Neural cell (in vitro differentiated cells): ENCODE data around the gene HDAC4. TPM values are rescaled to one million over a fixed set of nuclear protein-coding genes. Genes with fewer than 3 reads are reported as not detected.

Experiments
- H2AFZ ChIP-seq: fragments of 200-600, 300-800 bp; sonication (generic), shearing (Covaris generic); 2 replicates; pipeline ENCODE4 v1.6.0; 2014; ENCODE audit warnings: low read depth, mild to moderate bottlenecking, antibody characterized with exemption, low read length, moderate library complexity
- H3F3A ChIP-seq: fragments of 200-600 bp; shearing (Covaris generic); 2 replicates; pipeline ENCODE4 v1.6.1; 2016; ENCODE audit warnings: mild to moderate bottlenecking, moderate library complexity, mixed read lengths, antibody characterized with exemption, low read length; ENCODE audit not compliant: insufficient read depth, poor library complexity, severe bottlenecking
- H3K27ac ChIP-seq: fragments of 200-600, 300-800 bp; sonication (generic), shearing (Covaris generic); 2 replicates; pipeline ENCODE4 v1.5.1; 2014; ENCODE audit warnings: mild to moderate bottlenecking, low read length, moderate library complexity
- H3K27me3 ChIP-seq: fragments of 300-800, 200-600 bp; sonication (generic), shearing (Covaris generic); 2 replicates; pipeline ENCODE4 v1.6.0; 2014; ENCODE audit warnings: mild to moderate bottlenecking, low read depth, low read length, moderate library complexity; ENCODE audit not compliant: insufficient read depth
- H3K36me3 ChIP-seq: fragments of 300-800, 200-600 bp; sonication (generic), shearing (Covaris generic); 2 replicates; pipeline ENCODE4 v1.5.1; 2014; ENCODE audit warnings: mild to moderate bottlenecking, antibody characterized with exemption, low read length, moderate library complexity; ENCODE audit not compliant: insufficient read depth
- H3K4me2 ChIP-seq: fragments of 300-800, 200-600 bp; sonication (generic), shearing (Covaris generic); 2 replicates; pipeline ENCODE4 v1.6.0; 2014; ENCODE audit warnings: mild to moderate bottlenecking, low read length
- H3K4me3 ChIP-seq: fragments of 300-800, 200-600 bp; sonication (generic), shearing (Covaris generic); 2 replicates; pipeline ENCODE4 v1.5.1; 2014; ENCODE audit warnings: mild to moderate bottlenecking, low read length, moderate library complexity
- H3K79me2 ChIP-seq: fragments of 200-600 bp; shearing (Covaris generic); replicated peaks from 2 replicates; pipeline ENCODE4 v1.6.0; 2014; ENCODE audit warnings: mild to moderate bottlenecking, low read length, moderate library complexity; ENCODE audit not compliant: insufficient read depth
- H3K9ac ChIP-seq: fragments of 300-800, 200-600 bp; sonication (generic), shearing (Covaris generic); 2 replicates; pipeline ENCODE4 v1.6.1; 2016; ENCODE audit warnings: mild to moderate bottlenecking, low read length, mixed read lengths
- H3K9me2 ChIP-seq: fragments of 200-600 bp; shearing (Covaris generic); 2 replicates; pipeline ENCODE4 v1.6.1; 2016; ENCODE audit warnings: mild to moderate bottlenecking, low read length, mixed read lengths; ENCODE audit not compliant: insufficient read depth
- H3K9me3 ChIP-seq: fragments of 200-600, 300-800 bp; sonication (generic), shearing (Covaris generic); 2 replicates; pipeline ENCODE4 v1.6.1; 2016; ENCODE audit warnings: mild to moderate bottlenecking, mixed run types, low read length, moderate library complexity, mixed read lengths
- H4K20me1 ChIP-seq: fragments of 200-600 bp; shearing (Covaris generic); 2 replicates; pipeline ENCODE4 v1.6.1; 2016; ENCODE audit warnings: mild to moderate bottlenecking, mixed run types; ENCODE audit not compliant: insufficient read depth
- CTCF ChIP-seq: fragments of 450-650 bp; IDR thresholded peaks from 2 replicates; pipeline ENCODE4 v1.5.1; 2014; ENCODE audit warnings: antibody characterized with exemption, mild to moderate bottlenecking, moderate library complexity; ENCODE audit not compliant: poor library complexity, severe bottlenecking
- EP300 ChIP-seq: fragments of 450-650 bp; conservative IDR thresholded peaks from 2 replicates; pipeline ENCODE4 v1.6.1; 2014; ENCODE audit warnings: antibody characterized with exemption, mild to moderate bottlenecking, moderate library complexity; ENCODE audit not compliant: poor library complexity, severe bottlenecking
- EZH2 ChIP-seq: fragments of 200-600, 300-800 bp; shearing (Covaris generic), sonication (generic); IDR thresholded peaks from 2 replicates; pipeline ENCODE4 v1.6.1; 2014; ENCODE audit warnings: antibody characterized with exemption, low read length, borderline replicate concordance, mild to moderate bottlenecking; ENCODE audit not compliant: insufficient read depth, poor library complexity, severe bottlenecking
- MXI1 ChIP-seq: fragments of 450-650 bp; conservative IDR thresholded peaks from 2 replicates; pipeline ENCODE4 v1.6.1; 2014; ENCODE audit warnings: antibody characterized with exemption, mild to moderate bottlenecking; ENCODE audit not compliant: poor library complexity, severe bottlenecking
- POLR2AphosphoS5 ChIP-seq: IDR thresholded peaks from 2 replicates; pipeline ENCODE4 v1.6.1; 2012
- RAD21 ChIP-seq: fragments of 450-650 bp; conservative IDR thresholded peaks from 2 replicates; pipeline ENCODE4 v1.6.1; 2014; ENCODE audit warnings: antibody characterized with exemption, mild to moderate bottlenecking, moderate library complexity
- REST ChIP-seq: IDR thresholded peaks from 2 replicates; pipeline ENCODE4 v1.6.1; 2012; ENCODE audit warnings: borderline replicate concordance
- SMC3 ChIP-seq: fragments of 450-650 bp; conservative IDR thresholded peaks from 2 replicates; pipeline ENCODE4 v1.6.1; 2014; ENCODE audit warnings: antibody characterized with exemption, mild to moderate bottlenecking, moderate library complexity; ENCODE audit not compliant: poor library complexity
- TAF1 ChIP-seq: IDR thresholded peaks from 2 replicates; pipeline ENCODE4 v1.6.1; 2012; ENCODE audit warnings: low read depth
- polyA plus RNA-seq: library from polyadenylated mRNA; depleted of rRNA; stranded (reverse); fragments of >200 nt; gene quantifications from 2 replicates; pipeline ENCODE4 v1.2.3, GENCODE V29; 2014

HDAC4 gene
- polyA plus RNA-seq, 1 donor from 2014 or later = 3.4 TPM

- H2AFZ ChIP-seq = no peak overlapping the region
- no peak overlapping the region for H3K4me2 ChIP-seq
- H3K79me2 ChIP-seq = no peaks in the 10 kb centered on the region
- no peaks in the 10 kb centered on the region for H3K27me3 ChIP-seq
- H3K9ac ChIP-seq = no peak overlapping the region
- H3F3A ChIP-seq = no peaks in the 10 kb centered on the region
- H3K9me2 ChIP-seq = no peaks in the 10 kb centered on the region
- no peaks in the 10 kb centered on the region for H4K20me1 ChIP-seq
- no peak overlapping the region for H3K4me3 ChIP-seq
- H3K9me3 ChIP-seq = no peaks in the 10 kb centered on the region
- H3K36me3 ChIP-seq = no peaks in the 10 kb centered on the region
- TF ChIP-seq REST (no peak), POLR2AphosphoS5 (no peak), MXI1 (no peak), RAD21 (no peak), EP300 (no peak), CTCF (no peak), SMC3 (no peak), EZH2 (no peak), TAF1 (no peak)
- H3K27ac ChIP-seq = no peak overlapping the region
Observed at GRCh38 chr2:239133945-239134570, 266.8 kb downstream of the HDAC4 start.

- H3K9ac ChIP-seq = no peak overlapping the region
- H3K27me3 ChIP-seq = no peaks in the 10 kb centered on the region
- H3K79me2 ChIP-seq = no peaks in the 10 kb centered on the region
- H3F3A ChIP-seq = no peaks in the 10 kb centered on the region
- H2AFZ ChIP-seq = no peak overlapping the region
- no peaks in the 10 kb centered on the region for H3K9me2 ChIP-seq
- H3K4me2 ChIP-seq = no peak overlapping the region
- no peak for TF ChIP-seq RAD21
- no peak for TF ChIP-seq REST
- TF ChIP-seq SMC3 = no peak
- TF ChIP-seq TAF1 = no peak
- TF ChIP-seq EZH2 = no peak
- no peak for TF ChIP-seq MXI1
- no peak for TF ChIP-seq POLR2AphosphoS5
- no peak for TF ChIP-seq CTCF
- no peak for TF ChIP-seq EP300
- H3K9me3 ChIP-seq = no peaks in the 10 kb centered on the region
- H3K4me3 ChIP-seq = no peak overlapping the region
- H3K36me3 ChIP-seq = no peaks in the 10 kb centered on the region
- H3K27ac ChIP-seq = no peak overlapping the region
- H4K20me1 ChIP-seq = no peaks in the 10 kb centered on the region
Observed at GRCh38 chr2:239132786-239133185, 268.0 kb downstream of the HDAC4 start.
